GM19397 (cell line): ENCODE data around the gene RBM4B.

ENCODE experiments used
- ATAC-seq: cut with Tn5 transposase; IDR thresholded peaks from one replicate; pipeline ENCODE4 v1.9.1; 2021; ENCODE audit warnings: mild to moderate bottlenecking, moderate library complexity; ENCODE audit not compliant: unreplicated experiment

RBM4B gene

GRCh38 chr11:66707486-66707885 lies 29.8 kb upstream of the RBM4B start:
- no peak for ATAC-seq

- no peak for ATAC-seq
These were observed 29.3 kb upstream of the RBM4B start for GRCh38 chr11:66706989-66707388.

- no peak for ATAC-seq
These were observed 28.1 kb upstream of the RBM4B start for GRCh38 chr11:66705587-66706335.

- ATAC-seq: no peak
These were observed 27.1 kb upstream of the RBM4B start for GRCh38 chr11:66704659-66705360.

DNA sequence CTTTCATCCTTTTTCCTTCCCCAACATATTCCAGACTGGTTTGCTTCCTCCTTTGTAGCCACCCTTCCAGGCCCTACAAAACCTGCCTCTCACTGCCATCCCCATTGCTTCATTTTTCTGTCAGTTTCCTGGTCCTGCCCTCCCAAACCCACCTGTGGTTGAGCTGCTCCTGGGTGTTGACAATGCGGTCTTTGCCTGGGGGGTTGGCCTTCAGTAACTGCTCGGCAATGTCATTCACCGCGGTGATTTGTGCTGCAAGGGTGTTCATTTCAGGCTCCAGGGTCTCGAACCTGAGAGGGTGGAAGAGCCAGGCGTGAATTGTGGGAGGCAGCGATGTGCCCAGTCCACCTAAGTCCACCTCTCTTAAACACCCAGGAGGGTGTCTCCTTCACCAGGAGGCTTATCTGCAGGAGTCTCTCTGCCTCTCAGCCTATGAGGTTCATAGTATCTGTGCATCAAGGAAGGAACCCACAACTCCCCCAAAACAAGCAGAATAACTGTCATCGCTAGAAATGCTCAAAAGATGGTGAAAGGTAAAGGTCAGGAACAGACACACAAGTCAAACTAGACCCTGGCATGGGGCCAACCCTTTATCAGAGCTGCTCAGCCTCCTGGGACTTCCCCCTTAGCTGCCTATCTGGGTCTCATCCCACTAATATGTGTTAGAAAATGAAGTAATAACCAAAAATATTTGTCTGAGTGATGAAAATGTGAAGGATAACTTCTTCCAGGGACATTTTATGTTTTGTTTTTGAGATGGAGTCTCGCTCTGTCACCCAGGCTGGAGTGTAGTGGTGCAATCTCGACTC lies 23.9 kb upstream of the RBM4B start:
- no peak for ATAC-seq

- ATAC-seq: no peak
These were observed 23.1 kb upstream of the RBM4B start for GRCh38 chr11:66700742-66701141.

- ATAC-seq: no peak
These were observed 22.6 kb upstream of the RBM4B start for GRCh38 chr11:66700337-66700736.

- no peak for ATAC-seq
These were observed 20.8 kb upstream of the RBM4B start for GRCh38 chr11:66698491-66698890.

DNA sequence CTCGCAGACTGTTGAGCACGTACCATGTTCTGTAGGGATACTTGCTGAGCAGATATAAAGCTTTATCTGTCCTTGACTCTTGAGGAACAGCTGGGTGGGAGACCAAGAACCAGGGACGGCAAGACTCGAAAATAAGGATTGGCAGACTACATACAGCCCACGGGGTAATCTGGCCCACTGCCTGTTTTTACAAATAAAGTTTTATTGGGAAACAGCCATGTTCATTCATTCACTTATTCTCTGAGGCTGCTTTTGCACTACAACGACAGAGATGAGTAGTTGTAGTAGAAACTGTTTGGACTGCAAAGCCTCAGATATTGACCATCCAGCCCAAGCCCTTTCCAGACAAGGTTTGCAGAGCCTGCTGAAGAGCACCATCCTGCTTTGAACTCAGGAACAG lies 20.3 kb upstream of the RBM4B start:
- ATAC-seq: no peak

- ATAC-seq: no peak
These were observed 18.5 kb upstream of the RBM4B start for GRCh38 chr11:66696146-66696545.

GRCh38 chr11:66694732-66695207 lies 17.1 kb upstream of the RBM4B start:
- ATAC-seq: no peak

DNA sequence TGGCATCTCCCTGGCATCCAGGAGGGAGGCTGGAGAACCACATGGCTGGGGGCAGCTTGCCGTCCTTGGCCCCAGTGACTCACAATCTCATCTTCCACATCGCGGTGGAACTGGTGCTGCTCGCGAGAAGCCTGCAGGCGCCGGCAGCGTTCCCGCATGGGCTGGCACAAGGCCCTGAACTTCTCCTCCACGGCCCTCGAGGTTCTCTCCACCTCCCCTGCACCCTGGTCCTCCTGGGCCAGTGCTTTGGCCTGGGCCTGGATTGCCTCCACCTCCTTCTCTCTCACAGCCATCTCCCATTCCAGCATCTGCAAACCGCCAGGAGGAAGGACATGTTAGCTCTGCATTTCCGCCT lies 16.3 kb upstream of the RBM4B start:
- no peak for ATAC-seq

- ATAC-seq: no peak
These were observed 15.8 kb upstream of the RBM4B start for GRCh38 chr11:66693356-66694055.

DNA sequence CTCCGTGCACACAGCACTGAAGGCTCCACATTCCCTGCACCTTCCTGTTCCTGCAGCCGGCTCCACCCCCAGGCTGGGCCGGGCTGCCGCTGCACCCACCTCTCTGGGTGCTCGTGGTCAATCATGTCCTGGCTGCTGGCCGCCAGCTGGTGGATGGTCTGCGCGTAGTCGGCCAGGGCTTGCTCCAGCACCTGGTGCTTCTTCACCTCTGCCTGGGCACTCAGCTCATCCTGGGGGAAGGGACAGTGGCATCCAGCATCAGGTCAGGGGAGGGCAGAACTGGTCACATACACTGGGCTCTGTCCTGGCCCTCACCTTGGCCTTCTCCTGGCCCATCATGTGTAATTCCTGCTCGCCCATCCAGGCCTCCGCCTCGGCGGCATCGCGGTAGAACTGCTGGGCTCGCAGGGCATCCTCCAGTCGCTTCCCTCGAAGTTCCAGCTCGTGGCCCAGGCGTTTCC lies 15.2 kb upstream of the RBM4B start:
- ATAC-seq: no peak

GRCh38 chr11:66692446-66692845 lies 14.8 kb upstream of the RBM4B start:
- ATAC-seq: no peak

DNA sequence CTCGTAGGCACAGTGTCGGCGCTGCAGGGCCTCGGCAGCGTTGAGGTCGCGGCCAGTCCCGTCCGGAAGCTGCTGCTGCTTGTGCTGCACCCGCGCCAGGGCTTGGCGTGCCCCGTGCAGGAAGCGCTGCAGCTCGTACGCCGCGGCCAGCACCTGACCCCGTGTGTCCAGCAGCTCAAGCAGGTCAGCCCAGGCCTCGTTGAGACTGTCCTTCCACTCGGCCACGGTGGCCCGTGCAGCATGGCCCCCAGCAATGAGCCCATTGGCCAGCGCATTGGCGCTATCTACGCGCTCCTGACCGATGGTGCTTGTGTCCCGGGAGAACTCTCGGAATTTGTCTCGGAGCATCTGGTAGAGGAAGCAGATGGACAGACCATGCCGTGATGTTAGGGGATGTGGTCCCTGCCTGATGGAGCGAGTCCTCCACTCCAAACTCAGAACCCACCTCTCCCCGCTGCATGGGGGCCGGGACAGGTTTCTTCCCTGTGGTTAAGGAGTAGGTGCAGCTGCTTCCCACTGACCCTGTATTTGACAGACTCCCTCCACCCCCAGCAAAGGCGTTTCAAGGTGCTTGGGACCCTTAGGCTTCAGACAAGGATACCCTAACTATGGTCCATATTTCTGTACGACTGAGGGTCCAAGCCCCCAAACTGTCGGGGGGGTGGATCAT lies 13.8 kb upstream of the RBM4B start:
- no peak for ATAC-seq

GRCh38 chr11:66689661-66690590 lies 12.2 kb upstream of the RBM4B start:
- no peak for ATAC-seq

GRCh38 chr11:66688561-66689534 lies 11.2 kb upstream of the RBM4B start:
- ATAC-seq: no peak
